GM12891 (cell line): ENCODE results near the gene SNX11.

ENCODE experiments used
- POLR2A ChIP-seq: IDR thresholded peaks from 2 replicates; pipeline ENCODE4 v1.6.1; 2011; ENCODE audit warnings: low read depth, low read length, control low read depth
- POLR2AphosphoS5 ChIP-seq: IDR thresholded peaks from 2 replicates; pipeline ENCODE4 v1.6.1; 2011; ENCODE audit warnings: low read depth, low read length, control low read depth

DNA sequence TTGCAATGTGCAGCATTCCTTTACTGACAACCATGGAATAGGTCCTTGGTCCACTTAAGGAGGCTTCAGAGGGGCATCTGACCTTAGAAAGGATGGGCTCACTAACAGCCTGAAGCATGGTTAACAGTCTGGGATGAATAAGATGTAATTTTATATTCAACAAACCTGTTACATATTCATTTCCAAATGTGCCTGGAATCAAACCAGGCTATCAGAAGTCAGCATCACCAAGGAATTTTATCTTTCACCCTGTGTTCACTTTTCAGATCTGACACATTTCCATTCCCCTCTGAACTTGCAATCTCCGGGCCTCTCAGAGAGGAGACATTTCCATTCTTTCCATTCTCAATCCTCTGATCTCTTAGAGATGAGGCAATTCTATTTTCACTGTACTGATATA lies 62.4 kb downstream of the SNX11 start:
- no peak for TF ChIP-seq POLR2A
- no peak for TF ChIP-seq POLR2AphosphoS5
